Activated T-helper 2 cell treated with anti-CD3 and anti-CD28 coated beads, Interferon-gamma antibody, Interleukin-2, Interleukin-4, amounts not matched to agents 10 μg/mL and 5 μg/mL and 100 μg/mL, durations not matched to agents 14 hours and 24 hours and 36 hours (primary cell): ENCODE results near the gene GRPEL1. TPM values are rescaled to one million over a fixed set of nuclear protein-coding genes. Genes with fewer than 3 reads are reported as not detected.
"Not testable (repeated sequence)": the region's sequence is repeated elsewhere in the genome, so short reads cannot be mapped to it uniquely, and the experiment has no call there.

Experiments
- DNase-seq: peaks from one replicate; pipeline ENCODE4 v3.0.0; 2021; ENCODE audit warnings: low spot score
- H3K27ac Mint-ChIP-seq: one replicate; pipeline ENCODE4 v1.8.0; 2021; ENCODE audit warnings: mixed read lengths
- H3K27me3 Mint-ChIP-seq: one replicate; pipeline ENCODE4 v1.8.0; 2021; ENCODE audit warnings: low read depth, mixed read lengths
- H3K36me3 Mint-ChIP-seq: one replicate; pipeline ENCODE4 v1.8.0; 2021; ENCODE audit warnings: low read depth, mixed read lengths
- H3K4me1 Mint-ChIP-seq: one replicate; pipeline ENCODE4 v1.8.0; 2021; ENCODE audit warnings: low read depth, mixed read lengths
- H3K4me3 Mint-ChIP-seq: one replicate; pipeline ENCODE4 v1.8.0; 2021; ENCODE audit warnings: low read depth, mild to moderate bottlenecking, moderate library complexity, mixed read lengths
- H3K9me3 Mint-ChIP-seq: one replicate; pipeline ENCODE4 v1.8.0; 2021; ENCODE audit warnings: mixed read lengths
- intact Hi-C: fragments of 100-400 bp; cut with micrococcal nuclease; formaldehyde crosslinking; loops from one replicate; pipeline ENCODE4 v1.15.1; 2023
- total RNA-seq: library from RNA; stranded (reverse); gene quantifications from 2 replicates; pipeline ENCODE4 v1.2.3, GENCODE V29; 2022

GRPEL1 gene
- total RNA-seq, 1 donor from 2014 or later = 84.6 TPM

DNA sequence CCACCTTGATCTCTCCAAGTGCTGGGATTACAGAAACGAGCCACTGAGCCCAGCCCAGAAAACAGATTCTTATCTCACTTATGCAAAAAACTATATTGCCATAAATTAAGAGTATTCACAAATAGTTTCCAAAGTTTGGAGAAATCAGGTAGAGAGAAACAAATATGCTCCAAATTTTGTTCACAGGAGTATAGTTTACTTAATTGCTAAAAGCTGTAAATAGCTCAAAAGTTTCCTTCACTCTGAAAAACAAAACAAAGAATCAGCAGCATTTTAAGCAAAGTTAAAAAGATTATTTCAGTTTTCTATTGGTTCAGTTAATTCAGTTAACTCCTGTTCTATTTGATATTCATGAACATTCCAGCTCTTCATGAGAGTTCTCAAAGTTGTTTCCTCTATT lies 18.5 kb upstream of the GRPEL1 start:
- Mint-ChIP-seq H3K36me3 (no peaks in the 10 kb centered on the region), H3K27ac (no peak overlapping the region), H3K9me3 (peaks cover 4% of the 10 kb centered on the region), H3K4me3 (no peak overlapping the region), H3K27me3 (peaks cover 32% of the 10 kb centered on the region), H3K4me1 (peaks cover 2% of the 10 kb centered on the region)
- intact Hi-C loops = no loop called here
- no peak for DNase-seq

DNA sequence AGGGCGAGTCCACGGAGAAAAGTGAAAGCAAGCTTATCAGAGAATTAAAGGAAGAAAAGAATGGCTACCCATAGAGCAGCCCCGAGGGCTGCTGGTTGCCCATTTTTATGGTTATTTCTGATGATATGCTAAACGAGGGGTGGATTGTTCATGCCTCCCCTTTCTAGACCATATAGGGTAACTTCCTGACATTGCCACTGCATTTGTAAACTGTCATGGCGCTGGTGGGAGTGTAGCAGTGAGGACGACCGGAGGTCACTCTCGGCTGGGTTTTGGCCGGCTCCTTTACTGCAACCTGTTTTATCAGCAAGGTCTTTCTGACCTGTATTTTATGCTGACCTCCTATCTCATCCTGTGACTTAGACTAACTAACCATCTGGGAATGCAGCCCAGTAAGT lies 16.7 kb upstream of the GRPEL1 start:
- H3K4me3 Mint-ChIP-seq, H3K36me3 Mint-ChIP-seq, DNase-seq, H3K4me1 Mint-ChIP-seq, H3K27ac Mint-ChIP-seq, intact Hi-C loops, H3K9me3 Mint-ChIP-seq: not testable (repeated sequence)
- peaks cover 35% of the 10 kb centered on the region for H3K27me3 Mint-ChIP-seq

DNA sequence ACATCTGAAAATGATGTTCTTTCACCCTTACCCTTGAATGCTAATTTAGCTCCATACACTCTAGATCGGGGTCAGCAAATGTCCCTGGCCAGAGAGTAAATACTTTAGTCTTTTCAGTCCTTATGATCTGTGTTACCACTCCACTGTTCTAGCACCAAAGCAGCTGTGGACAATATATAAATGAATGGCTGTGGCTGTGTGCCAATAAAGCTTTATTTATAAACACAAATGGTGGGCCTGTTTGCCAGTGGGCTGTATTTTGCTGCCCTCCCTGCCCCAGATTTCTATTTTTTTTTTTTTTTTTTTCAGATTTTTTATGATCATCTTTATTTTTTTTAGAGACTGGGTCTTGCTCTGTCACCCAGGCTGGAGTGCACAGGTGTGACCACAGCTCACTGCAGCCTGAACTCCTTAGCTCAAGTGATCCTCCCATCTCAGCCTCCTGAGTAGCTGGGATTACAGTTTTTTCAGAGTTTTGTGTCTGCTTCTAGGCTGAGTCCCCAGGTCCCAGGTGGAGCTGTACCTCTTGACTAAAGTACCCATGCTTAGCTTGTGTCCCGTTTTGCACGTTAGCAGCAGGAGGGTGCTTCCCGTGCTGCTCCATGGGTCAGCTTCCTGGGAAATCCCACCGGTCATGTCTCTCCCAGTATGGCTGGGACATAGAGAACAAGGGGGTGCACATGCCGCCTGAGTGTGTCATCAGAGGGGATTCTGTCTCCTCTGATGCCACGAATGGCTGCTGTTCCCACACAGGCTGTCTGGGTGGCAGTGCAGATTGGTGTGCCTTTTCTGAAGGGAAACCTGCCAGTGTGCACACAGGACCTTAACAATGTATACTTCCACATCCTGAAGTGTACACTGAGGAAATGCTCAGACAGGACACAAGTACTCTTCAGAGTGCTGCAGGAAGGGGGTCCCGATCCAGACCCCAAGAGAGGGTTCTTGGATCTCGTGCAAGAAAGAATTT lies 16.0 kb upstream of the GRPEL1 start:
- intact Hi-C loops = no loop called here
- DNase-seq = no peak
- Mint-ChIP-seq H3K36me3 (no peaks in the 10 kb centered on the region), H3K9me3 (peaks cover 4% of the 10 kb centered on the region), H3K4me3 (no peak overlapping the region), H3K4me1 (peaks cover 2% of the 10 kb centered on the region), H3K27me3 (peaks cover 35% of the 10 kb centered on the region), H3K27ac (no peak overlapping the region)

DNA sequence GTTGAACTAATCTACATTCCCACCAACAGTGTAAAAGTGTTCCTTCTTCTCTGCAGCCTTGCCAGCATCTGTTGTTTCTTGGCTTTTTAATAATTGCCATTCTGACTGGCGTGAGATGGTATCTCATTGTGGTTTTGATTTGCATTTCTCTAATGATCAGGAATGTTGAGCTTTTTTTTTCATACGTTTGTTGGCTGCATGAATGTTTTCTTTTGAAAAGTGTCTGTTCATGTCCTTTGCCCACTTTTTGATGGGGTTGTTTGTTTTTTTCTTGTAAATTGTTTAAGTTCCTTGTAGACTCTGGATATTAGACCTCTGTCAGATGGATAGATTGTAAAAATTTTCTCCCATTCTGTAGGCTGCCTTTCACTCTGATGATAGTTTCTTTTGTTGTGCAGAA lies 12.0 kb upstream of the GRPEL1 start:
- DNase-seq, H3K4me1 Mint-ChIP-seq, H3K36me3 Mint-ChIP-seq, intact Hi-C loops, H3K4me3 Mint-ChIP-seq, H3K27ac Mint-ChIP-seq, H3K9me3 Mint-ChIP-seq: not testable (repeated sequence)
- peaks cover 29% of the 10 kb centered on the region for H3K27me3 Mint-ChIP-seq

DNA sequence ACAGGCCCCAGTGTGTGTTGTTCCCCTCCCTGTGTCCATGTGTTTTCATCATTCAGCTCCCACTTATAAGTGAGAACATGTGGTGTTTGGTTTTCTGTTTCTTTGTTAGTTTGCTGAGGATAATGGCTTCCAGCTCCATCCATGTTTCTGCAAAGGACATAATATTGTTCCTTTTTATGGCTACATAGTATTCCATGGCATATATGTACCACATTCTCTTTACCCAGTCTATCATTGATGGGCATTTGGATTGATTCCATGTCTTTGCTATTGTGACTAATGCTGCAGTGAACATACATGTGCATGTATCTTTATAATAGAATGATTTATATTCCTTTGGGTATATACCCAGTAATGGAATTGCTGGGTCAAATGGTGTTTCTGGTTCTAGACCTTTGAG lies 11.6 kb upstream of the GRPEL1 start:
- intact Hi-C loops, H3K4me1 Mint-ChIP-seq, H3K36me3 Mint-ChIP-seq, H3K27ac Mint-ChIP-seq, H3K4me3 Mint-ChIP-seq, DNase-seq, H3K9me3 Mint-ChIP-seq: not testable (repeated sequence)
- peaks cover 27% of the 10 kb centered on the region for H3K27me3 Mint-ChIP-seq

DNA sequence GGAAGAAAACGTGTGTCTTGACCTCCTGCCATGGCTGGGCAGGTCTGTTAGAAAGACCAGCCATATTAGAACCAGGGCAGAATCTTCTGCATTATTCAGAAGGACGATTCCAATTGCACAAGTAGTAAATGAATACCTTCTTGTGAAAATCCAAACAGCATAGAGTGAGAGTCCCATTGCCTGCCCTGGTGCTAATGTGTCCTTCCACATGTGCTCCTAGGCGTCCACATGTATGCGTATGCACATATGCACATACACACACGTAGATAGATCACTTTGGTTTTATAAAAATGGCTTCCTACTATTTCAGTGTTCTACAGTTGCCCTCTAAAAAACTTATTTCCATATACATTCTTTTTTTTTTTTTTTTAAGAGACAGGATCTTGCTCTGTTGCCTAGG lies 10.2 kb upstream of the GRPEL1 start:
- no peak for DNase-seq
- peaks cover 19% of the 10 kb centered on the region for H3K27me3 Mint-ChIP-seq
- no peak overlapping the region for H3K4me3 Mint-ChIP-seq
- no peaks in the 10 kb centered on the region for H3K9me3 Mint-ChIP-seq
- H3K27ac Mint-ChIP-seq = no peak overlapping the region
- intact Hi-C loops = no loop called here
- H3K4me1 Mint-ChIP-seq = no peaks in the 10 kb centered on the region
- no peaks in the 10 kb centered on the region for H3K36me3 Mint-ChIP-seq

DNA sequence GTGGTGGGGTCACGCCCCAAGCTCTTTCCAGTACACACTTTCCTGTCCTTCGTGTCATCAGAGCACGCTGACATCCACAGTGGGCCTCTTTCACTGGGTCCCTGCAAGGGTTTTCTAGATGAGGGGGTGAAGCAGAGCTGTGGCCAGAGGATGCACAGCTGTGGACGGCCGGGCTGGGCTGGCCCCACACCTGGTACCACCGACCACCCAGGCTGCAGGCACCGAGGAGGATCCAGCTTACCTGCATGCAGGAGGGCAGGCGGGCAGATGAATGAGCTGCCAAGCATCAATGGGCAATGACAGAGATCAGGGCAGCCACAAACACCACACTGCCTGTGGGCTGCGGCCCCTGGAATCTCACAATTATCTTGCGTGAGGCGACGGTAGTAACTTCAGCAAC lies 9.5 kb upstream of the GRPEL1 start:
- no peaks in the 10 kb centered on the region for H3K36me3 Mint-ChIP-seq
- H3K27ac Mint-ChIP-seq = no peak overlapping the region
- H3K9me3 Mint-ChIP-seq = no peaks in the 10 kb centered on the region
- no peaks in the 10 kb centered on the region for H3K4me1 Mint-ChIP-seq
- intact Hi-C loops = no loop called here
- H3K27me3 Mint-ChIP-seq = peaks cover 17% of the 10 kb centered on the region
- no peak for DNase-seq
- H3K4me3 Mint-ChIP-seq = no peak overlapping the region

DNA sequence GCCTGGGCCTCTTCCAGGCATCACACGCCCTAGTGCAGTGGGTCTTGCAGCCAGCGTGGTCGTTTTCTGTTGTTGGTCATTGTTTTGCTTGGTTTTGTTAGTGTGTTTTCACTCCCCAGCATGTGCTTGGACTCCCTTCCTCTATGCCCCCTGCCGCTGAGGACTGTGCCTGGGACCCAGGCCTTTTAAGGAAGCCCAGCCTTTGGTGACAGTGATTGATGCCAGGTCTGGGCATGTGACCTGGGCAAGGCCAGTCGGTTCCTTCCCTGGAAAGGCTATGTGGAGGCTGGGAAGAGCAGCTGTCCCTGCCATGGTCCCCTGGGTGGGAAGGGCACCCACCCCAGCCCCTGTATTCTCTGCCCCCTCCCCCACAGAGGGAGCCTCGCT lies 8.8 kb upstream of the GRPEL1 start:
- Mint-ChIP-seq H3K4me1 (no peaks in the 10 kb centered on the region), H3K27me3 (peaks cover 20% of the 10 kb centered on the region), H3K9me3 (no peaks in the 10 kb centered on the region), H3K27ac (no peak overlapping the region), H3K36me3 (no peaks in the 10 kb centered on the region), H3K4me3 (no peak overlapping the region)
- intact Hi-C loops = no loop called here
- no peak for DNase-seq

DNA sequence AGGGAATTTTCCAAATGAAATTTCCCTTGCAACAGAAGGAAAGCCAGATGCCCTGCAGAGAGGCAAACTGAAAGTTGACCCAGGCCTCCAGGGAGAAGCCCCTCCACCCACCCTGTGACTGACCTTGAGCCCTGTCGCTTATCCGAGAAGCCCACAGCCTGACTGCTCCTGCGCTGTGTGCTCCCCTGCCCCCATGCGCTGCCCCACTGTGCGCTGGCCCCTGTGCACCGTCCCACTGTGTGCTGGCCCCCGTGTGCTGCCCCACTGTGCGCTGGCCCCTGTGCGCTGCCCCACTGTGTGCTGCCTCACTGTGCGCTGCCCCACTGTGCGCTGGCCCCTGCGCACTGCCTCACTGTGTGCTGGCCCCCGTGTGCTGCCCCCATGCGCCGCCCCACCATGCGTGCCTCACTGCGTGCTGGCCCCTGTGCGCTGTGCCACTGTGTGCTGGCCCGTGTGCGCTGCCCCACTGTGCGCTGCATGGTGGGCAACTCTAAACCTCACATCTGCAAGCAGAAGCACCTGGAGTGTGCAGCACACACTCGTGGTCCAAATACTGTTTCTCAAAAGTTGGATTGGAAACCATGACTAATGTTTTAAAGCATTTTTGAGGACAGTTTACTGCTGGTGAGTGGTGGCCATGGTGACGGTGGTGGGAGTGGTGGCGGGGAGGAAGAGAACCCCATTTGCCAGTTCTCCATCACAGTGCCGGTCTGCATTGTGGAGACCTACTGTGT lies 8.3 kb upstream of the GRPEL1 start:
- Mint-ChIP-seq H3K27me3 (peaks cover 22% of the 10 kb centered on the region), H3K36me3 (no peaks in the 10 kb centered on the region), H3K9me3 (no peaks in the 10 kb centered on the region), H3K4me1 (no peaks in the 10 kb centered on the region), H3K4me3 (no peak overlapping the region), H3K27ac (no peak overlapping the region)
- intact Hi-C loops = no loop called here
- DNase-seq = no peak

DNA sequence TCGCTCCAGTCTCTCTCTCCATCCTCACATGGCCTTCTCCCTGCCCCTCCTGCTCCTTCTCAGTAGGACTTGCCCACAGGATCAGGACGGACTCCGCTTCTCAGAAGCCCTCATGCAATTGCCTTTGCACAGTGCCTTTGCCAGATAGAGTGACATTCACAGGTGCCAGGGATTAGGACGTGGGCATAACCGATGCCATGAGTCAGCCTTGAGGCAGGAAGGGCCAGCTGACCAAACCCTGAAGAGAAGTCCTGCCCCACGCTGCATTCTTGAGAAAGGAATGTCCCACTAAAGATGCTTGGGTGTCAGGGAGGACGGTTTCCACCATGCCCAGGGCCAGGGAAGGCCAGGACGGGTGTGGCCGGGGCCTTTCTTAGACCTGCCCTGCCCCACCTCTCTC lies 6.6 kb upstream of the GRPEL1 start:
- intact Hi-C loops = no loop called here
- H3K4me1 Mint-ChIP-seq = peaks cover 6% of the 10 kb centered on the region

DNA sequence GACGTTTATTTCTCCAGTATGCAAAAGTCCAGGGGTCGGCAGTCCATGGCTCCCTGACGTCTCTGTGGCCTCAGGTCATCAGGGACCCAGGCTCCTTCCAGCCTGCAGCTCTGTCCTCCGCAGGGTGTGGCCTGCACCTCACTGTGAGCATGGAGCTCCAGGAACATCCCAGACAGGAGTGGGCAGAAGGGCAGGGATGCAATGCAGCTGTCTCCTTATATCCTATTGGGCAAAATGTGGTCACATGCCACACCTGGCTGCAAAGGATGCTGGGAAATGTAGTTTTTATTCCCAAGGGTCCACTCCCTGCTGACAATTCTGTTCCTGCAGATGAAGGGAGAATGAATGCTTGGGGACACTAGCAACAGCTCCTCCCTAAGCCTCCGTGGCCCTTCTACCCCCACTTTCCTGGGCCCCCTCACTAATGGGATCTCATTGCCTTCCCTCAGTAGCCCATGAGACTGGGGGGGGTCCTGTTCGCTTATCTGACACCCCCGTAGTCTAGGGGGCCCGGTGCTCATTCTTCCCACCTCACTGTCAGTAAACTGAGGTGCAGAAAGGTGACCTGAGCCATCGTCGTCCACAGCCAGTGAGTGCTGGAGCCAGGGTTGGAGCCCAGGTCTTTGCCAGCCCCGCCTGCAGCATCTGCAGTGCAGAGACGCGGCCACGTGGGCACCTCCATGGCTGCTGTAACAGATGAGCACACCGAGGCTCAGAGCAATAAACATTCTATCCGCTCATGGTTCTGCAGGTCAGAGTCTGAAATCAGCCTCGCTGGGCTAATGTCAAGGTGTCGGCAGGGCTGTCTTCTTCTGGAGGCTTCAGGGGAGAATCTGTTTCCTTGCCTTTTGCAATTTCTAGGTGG lies 5.9 kb upstream of the GRPEL1 start:
- peaks cover 12% of the 10 kb centered on the region for H3K27me3 Mint-ChIP-seq
- intact Hi-C loops = no loop called here
- H3K4me3 Mint-ChIP-seq = no peak overlapping the region
- no peak for DNase-seq
- H3K9me3 Mint-ChIP-seq = no peaks in the 10 kb centered on the region
- no peaks in the 10 kb centered on the region for H3K36me3 Mint-ChIP-seq
- peaks cover 8% of the 10 kb centered on the region for H3K4me1 Mint-ChIP-seq
- no peak overlapping the region for H3K27ac Mint-ChIP-seq

More for the DNA sequence above, 6.6 kb upstream of the GRPEL1 start:
- Mint-ChIP-seq H3K27ac (no peak overlapping the region), H3K9me3 (no peaks in the 10 kb centered on the region), H3K27me3 (peaks cover 16% of the 10 kb centered on the region), H3K4me3 (no peak overlapping the region), H3K36me3 (no peaks in the 10 kb centered on the region)
- no peak for DNase-seq

DNA sequence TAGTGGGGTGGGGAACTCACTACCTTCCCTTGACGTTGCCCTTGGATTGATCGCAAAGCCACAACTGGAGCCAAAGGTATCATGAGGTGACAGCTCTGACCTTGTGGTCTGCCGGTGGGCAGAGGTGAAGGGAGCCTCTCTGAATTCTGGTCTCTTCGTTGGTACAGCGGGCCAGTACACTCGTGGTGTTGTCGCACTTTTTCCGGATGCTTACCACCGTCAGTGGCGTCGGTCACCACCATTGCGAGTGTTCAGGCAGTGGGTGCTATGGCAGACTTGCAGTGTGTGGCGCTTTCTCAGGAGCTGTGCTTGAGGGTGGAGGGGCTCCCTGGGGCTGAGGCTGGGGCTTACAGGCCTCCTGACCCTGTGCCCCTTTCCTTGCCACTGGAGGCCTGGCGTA lies 5.2 kb upstream of the GRPEL1 start:
- Mint-ChIP-seq H3K4me3 (no peak overlapping the region), H3K9me3 (no peaks in the 10 kb centered on the region), H3K4me1 (peaks cover 14% of the 10 kb centered on the region), H3K27ac (no peak overlapping the region), H3K27me3 (peaks cover 12% of the 10 kb centered on the region), H3K36me3 (no peaks in the 10 kb centered on the region)
- DNase-seq = no peak
- intact Hi-C loops = no loop called here
